ENCODE data around the gene CYP2W1. TPM values are rescaled to one million over a fixed set of nuclear protein-coding genes. Genes with fewer than 3 reads are reported as not detected.

CYP2W1 gene
- total RNA-seq, 1 experiment from 2014 or later: not detected

DNA sequence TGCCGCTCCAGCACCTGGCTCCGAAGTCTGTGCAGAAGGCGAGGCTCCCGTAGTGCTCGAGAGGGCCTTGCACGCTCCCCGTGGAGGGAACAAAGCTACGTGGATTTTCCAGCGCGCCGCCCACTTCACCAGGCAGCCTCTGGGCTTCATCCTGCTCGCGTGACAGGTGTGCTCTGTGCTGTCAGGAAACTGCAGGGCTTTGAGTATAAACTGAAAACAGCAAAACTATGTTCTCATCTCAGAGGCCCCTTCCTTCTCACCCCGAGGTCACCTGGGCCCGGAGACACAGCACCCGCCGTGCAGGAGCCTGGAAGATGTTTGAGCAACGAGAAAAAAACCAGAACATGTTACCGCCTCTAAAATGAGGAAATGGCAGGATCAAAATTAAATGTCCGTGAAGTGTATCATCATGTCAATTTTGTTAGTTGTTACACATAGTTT is 43.8 kb downstream of the CYP2W1 start:
- no peak overlapping the region for H2AFZ ChIP-seq (ENCODE audit: low read depth, low read length, poor library complexity, severe bottlenecking)
- no peaks in the 10 kb centered on the region for H3K9me2 ChIP-seq (ENCODE audit: insufficient read depth)
- TF ChIP-seq, protein P1, sequence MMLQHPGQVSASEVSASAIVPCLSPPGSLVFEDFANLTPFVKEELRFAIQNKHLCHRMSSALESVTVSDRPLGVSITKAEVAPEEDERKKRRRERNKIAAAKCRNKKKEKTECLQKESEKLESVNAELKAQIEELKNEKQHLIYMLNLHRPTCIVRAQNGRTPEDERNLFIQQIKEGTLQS (IDR thresholded peaks at IDR 0.05): no peak
- TF ChIP-seq SP1 (IDR thresholded peaks at IDR 0.05; ENCODE audit: low read depth) (no peak), RAD21 (IDR thresholded peaks at IDR 0.05; ENCODE audit: low read depth) (no peak), FOSL1 (IDR thresholded peaks at IDR 0.05; ENCODE audit: low read depth) (no peak), EZH2phosphoT487 (IDR thresholded peaks at IDR 0.05; ENCODE audit: borderline replicate concordance) (no peak), SRF (IDR thresholded peaks at IDR 0.05; ENCODE audit: low read depth) (no peak), EZH2 (IDR thresholded peaks at IDR 0.05) (no peak), JUND (IDR thresholded peaks at IDR 0.05) (no peak), ZNF274 (IDR thresholded peaks at IDR 0.05; ENCODE audit: low read depth, low read length) (no peak), ELF1 (IDR thresholded peaks at IDR 0.05; ENCODE audit: borderline replicate concordance, low read depth) (no peak), ZBTB33 (IDR thresholded peaks at IDR 0.05; ENCODE audit: extremely low read depth, insufficient replicate concordance, low read length) (no peak)
- TF ChIP-seq, protein P2, sequence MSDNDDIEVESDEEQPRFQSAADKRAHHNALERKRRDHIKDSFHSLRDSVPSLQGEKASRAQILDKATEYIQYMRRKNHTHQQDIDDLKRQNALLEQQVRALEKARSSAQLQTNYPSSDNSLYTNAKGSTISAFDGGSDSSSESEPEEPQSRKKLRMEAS (IDR thresholded peaks at IDR 0.05): no peak
- TF ChIP-seq, protein P3, sequence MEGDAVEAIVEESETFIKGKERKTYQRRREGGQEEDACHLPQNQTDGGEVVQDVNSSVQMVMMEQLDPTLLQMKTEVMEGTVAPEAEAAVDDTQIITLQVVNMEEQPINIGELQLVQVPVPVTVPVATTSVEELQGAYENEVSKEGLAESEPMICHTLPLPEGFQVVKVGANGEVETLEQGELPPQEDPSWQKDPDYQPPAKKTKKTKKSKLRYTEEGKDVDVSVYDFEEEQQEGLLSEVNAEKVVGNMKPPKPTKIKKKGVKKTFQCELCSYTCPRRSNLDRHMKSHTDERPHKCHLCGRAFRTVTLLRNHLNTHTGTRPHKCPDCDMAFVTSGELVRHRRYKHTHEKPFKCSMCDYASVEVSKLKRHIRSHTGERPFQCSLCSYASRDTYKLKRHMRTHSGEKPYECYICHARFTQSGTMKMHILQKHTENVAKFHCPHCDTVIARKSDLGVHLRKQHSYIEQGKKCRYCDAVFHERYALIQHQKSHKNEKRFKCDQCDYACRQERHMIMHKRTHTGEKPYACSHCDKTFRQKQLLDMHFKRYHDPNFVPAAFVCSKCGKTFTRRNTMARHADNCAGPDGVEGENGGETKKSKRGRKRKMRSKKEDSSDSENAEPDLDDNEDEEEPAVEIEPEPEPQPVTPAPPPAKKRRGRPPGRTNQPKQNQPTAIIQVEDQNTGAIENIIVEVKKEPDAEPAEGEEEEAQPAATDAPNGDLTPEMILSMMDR (IDR thresholded peaks at IDR 0.05 in 2 of 3, conservative IDR thresholded peaks at IDR 0.05 in 1 of 3; ENCODE audit: borderline replicate concordance in 1 of 3, insufficient read depth in 1 of 3, low read depth in 2 of 3, low read length in 2 of 3): no peak
- no TSS peak for BruUV-seq (replicated peaks)
- H3K79me2 ChIP-seq (ENCODE audit: insufficient read depth, low read length): peaks cover 52% of the 10 kb centered on the region
- DNase-seq (ENCODE audit: low read depth, low spot score) (no peak), ATAC-seq (no peak)
- ChIA-PET RAD21 (ENCODE audit: low non-redundant PET in 1 of 2, low total read pairs in 2 of 2, uncharacterized antibody in 2 of 2, unreplicated experiment in 2 of 2) (no interaction called here), POLR2A (no interaction called here), CTCF (no interaction called here)
- intact Hi-C loops (cut with micrococcal nuclease): no loop called here
- no peak overlapping the region for H3K27ac ChIP-seq (ENCODE audit: low read depth, low read length)
- peaks cover 10 to 26% of the 10 kb centered on the region in 2 experiments for H3K4me1 ChIP-seq (ENCODE audit: control insufficient read depth in 1 of 2, insufficient read depth in 2 of 2, low read length in 2 of 2)
- H3K36me3 ChIP-seq (ENCODE audit: control insufficient read depth in 1 of 2, insufficient read depth in 2 of 2, low read length in 2 of 2): peaks cover 0 to 9% of the 10 kb centered on the region in 2 experiments; a peak in 2 of 4 replicates
- H3K9ac ChIP-seq (ENCODE audit: low read length): peak overlapping the region; percentile 81; the same call in 1 of the 2 replicates
- no peaks in the 10 kb centered on the region for H4K20me1 ChIP-seq (ENCODE audit: insufficient read depth)
- H3K4me2 ChIP-seq (ENCODE audit: low read length): peak overlapping the region; percentile 82
- no peaks in the 10 kb centered on the region for H3K27me3 ChIP-seq (ENCODE audit: insufficient read depth, low read length)
- H3K9me3 ChIP-seq (ENCODE audit: control insufficient read depth in 1 of 2, insufficient read depth in 1 of 2, low read depth in 1 of 2, low read length in 2 of 2): no peaks in the 10 kb centered on the region
- H3K4me3 ChIP-seq (replicated peaks in 1 of 2; ENCODE audit: low read depth in 1 of 2, low read length in 2 of 2): peak overlapping the region; percentile 64 to 73; a peak in 3 of 4 replicates
